Liver (tissue), 9 donors: Measurements from ENCODE around the gene ANGEL2. TPM values are rescaled to one million over a fixed set of nuclear protein-coding genes. Genes with fewer than 3 reads are reported as not detected.

Experiments used
- DNase-seq: peaks from one replicate; pipeline ENCODE4 v3.0.0-alpha.2; 2017; ENCODE audit warnings: low spot score
- H3K27ac ChIP-seq, 2 donors: one replicate each; pipeline ENCODE4 v1.7.0; 2013; ENCODE audit warnings: inconsistent platforms in 2 of 2, low read length in 2 of 2, control low read depth in 1 of 2, low read depth in 1 of 2, mild to moderate bottlenecking in 1 of 2
- H3K27me3 ChIP-seq, 4 donors: one replicate each; pipeline versions ENCODE4 v1.6.1 to v1.7.0; 2013; ENCODE audit warnings: low read length in 3 of 4, inconsistent platforms in 1 of 4, mild to moderate bottlenecking in 1 of 4, moderate library complexity in 1 of 4; ENCODE audit not compliant: control insufficient read depth in 4 of 4, insufficient read depth in 4 of 4
- H3K36me3 ChIP-seq, 4 donors: one replicate each; pipeline versions ENCODE4 v1.6.1 to v1.7.0; 2013; ENCODE audit warnings: low read length in 3 of 4, mild to moderate bottlenecking in 3 of 4, low read depth in 1 of 4, moderate library complexity in 1 of 4; ENCODE audit not compliant: control insufficient read depth in 4 of 4, insufficient read depth in 3 of 4
- H3K4me1 ChIP-seq, 4 donors: one replicate each; pipeline versions ENCODE4 v1.6.1 to v1.7.0; 2013; ENCODE audit warnings: low read length in 3 of 4, mild to moderate bottlenecking in 3 of 4, moderate library complexity in 1 of 4; ENCODE audit not compliant: control insufficient read depth in 4 of 4, insufficient read depth in 4 of 4
- H3K4me3 ChIP-seq, 3 donors: one replicate each; pipeline versions ENCODE4 v1.6.1 to v1.7.0; 2013; ENCODE audit warnings: low read length in 3 of 3, control low read depth in 1 of 3, low read depth in 1 of 3, mild to moderate bottlenecking in 1 of 3
- H3K9ac ChIP-seq, 2 donors: one replicate each; pipeline ENCODE4 v1.7.0; 2013; ENCODE audit warnings: low read length in 2 of 2, mild to moderate bottlenecking in 2 of 2, moderate library complexity in 2 of 2, control low read depth in 1 of 2, low read depth in 1 of 2
- H3K9me3 ChIP-seq, 4 donors: one replicate each; pipeline versions ENCODE4 v1.6.1 to v1.7.0; 2013; ENCODE audit warnings: low read length in 3 of 4; ENCODE audit not compliant: control insufficient read depth in 4 of 4
- EGR1 ChIP-seq, 2 donors: IDR thresholded peaks; 2 replicates each; pipeline ENCODE4 v1.6.1; 2016 to 2018; ENCODE audit warnings: antibody characterized with exemption in 2 of 2, low read depth in 2 of 2
- FOXA1 ChIP-seq: IDR thresholded peaks from 2 replicates; pipeline ENCODE4 v1.6.1; 2016; ENCODE audit warnings: antibody characterized with exemption
- FOXA2 ChIP-seq: IDR thresholded peaks from 2 replicates; pipeline ENCODE4 v1.6.1; 2016; ENCODE audit warnings: antibody characterized with exemption
- GABPA ChIP-seq, 2 donors: IDR thresholded peaks in 1 of 2; conservative IDR thresholded peaks in 1 of 2; 2 replicates each; pipeline ENCODE4 v1.6.1; 2016; ENCODE audit warnings: antibody characterized with exemption in 2 of 2, mild to moderate bottlenecking in 1 of 2, moderate library complexity in 1 of 2
- HNF4A ChIP-seq, 2 donors: conservative IDR thresholded peaks; 2 replicates each; pipeline ENCODE4 v1.6.1; 2016; ENCODE audit warnings: antibody characterized with exemption in 2 of 2, mild to moderate bottlenecking in 2 of 2
- HNF4G ChIP-seq: IDR thresholded peaks from 2 replicates; pipeline ENCODE4 v1.6.1; 2016; ENCODE audit warnings: antibody characterized with exemption
- JUND ChIP-seq, 2 donors: IDR thresholded peaks; 2 replicates each; pipeline ENCODE4 v1.6.1; 2016; ENCODE audit warnings: antibody characterized with exemption in 2 of 2
- NR2F2 ChIP-seq: IDR thresholded peaks from 2 replicates; pipeline ENCODE4 v1.6.1; 2016; ENCODE audit warnings: antibody characterized with exemption
- RAD21 ChIP-seq, 2 donors: IDR thresholded peaks; 2 replicates each; pipeline ENCODE4 v1.6.1; 2016; ENCODE audit warnings: antibody characterized with exemption in 2 of 2, mild to moderate bottlenecking in 2 of 2
- SP1 ChIP-seq: IDR thresholded peaks from 2 replicates; pipeline ENCODE4 v1.6.1; 2018; ENCODE audit warnings: antibody characterized with exemption, mild to moderate bottlenecking
- YY1 ChIP-seq: IDR thresholded peaks from 2 replicates; pipeline ENCODE4 v1.6.1; 2016; ENCODE audit warnings: antibody characterized with exemption, mild to moderate bottlenecking
- WGBS: extraction: QIAGEN DNeasy Blood & Tissue Kit; methylation state at CpG from one replicate; pipeline ENCODE4 v1.1.7; 2013; 5-methylcytosine and 5-hydroxymethylcytosine counted together
- polyA plus RNA-seq, 2 donors: library from polyadenylated mRNA; stranded (reverse) in 1 of 2; unstranded in 1 of 2; fragments of 200-250 nt in 1 of 2; fragments of >200 nt in 1 of 2; fragmentation: Nextera tagmentation in 1 of 2; extraction: Ambion mirVana in 1 of 2; gene quantifications; one replicate each; pipeline versions ENCODE4 v1.2.1 to v1.2.3, GENCODE V29; 2013 to 2015
- total RNA-seq, 2 donors: library from RNA; depleted of rRNA; stranded (reverse); fragments of >200 nt; gene quantifications; one replicate each; pipeline ENCODE4 v1.2.3, GENCODE V29; 2014
- TF ChIP-seq, protein P1 (sequence below): fragments of 150-350 bp; IDR thresholded peaks from 2 replicates; pipeline ENCODE4 v1.5.1; 2017; ENCODE audit warnings: improper control_type of control experiment, low read depth, low read length; ENCODE audit not compliant: missing input control
- TF ChIP-seq, protein P2 (sequence below): IDR thresholded peaks from 2 replicates; pipeline ENCODE4 v1.6.1; 2016; ENCODE audit warnings: antibody characterized with exemption, mild to moderate bottlenecking
- TF ChIP-seq, protein P3 (sequence below): IDR thresholded peaks from 2 replicates; pipeline ENCODE4 v1.6.1; 2016; ENCODE audit warnings: antibody characterized with exemption
- TF ChIP-seq, protein P4 (sequence below): IDR thresholded peaks from 2 replicates; pipeline ENCODE4 v1.6.1; 2016; ENCODE audit warnings: antibody characterized with exemption
- donor health status: healthy.
- donor health status: healthy.
- donor health status: healthy.
- donor health status: healthy.
- donor health status: healthy.

Gene ANGEL2
- total and polyA plus RNA-seq, 4 donors, result 8.2 to 31.1 (median 16.4) TPM

DNA sequence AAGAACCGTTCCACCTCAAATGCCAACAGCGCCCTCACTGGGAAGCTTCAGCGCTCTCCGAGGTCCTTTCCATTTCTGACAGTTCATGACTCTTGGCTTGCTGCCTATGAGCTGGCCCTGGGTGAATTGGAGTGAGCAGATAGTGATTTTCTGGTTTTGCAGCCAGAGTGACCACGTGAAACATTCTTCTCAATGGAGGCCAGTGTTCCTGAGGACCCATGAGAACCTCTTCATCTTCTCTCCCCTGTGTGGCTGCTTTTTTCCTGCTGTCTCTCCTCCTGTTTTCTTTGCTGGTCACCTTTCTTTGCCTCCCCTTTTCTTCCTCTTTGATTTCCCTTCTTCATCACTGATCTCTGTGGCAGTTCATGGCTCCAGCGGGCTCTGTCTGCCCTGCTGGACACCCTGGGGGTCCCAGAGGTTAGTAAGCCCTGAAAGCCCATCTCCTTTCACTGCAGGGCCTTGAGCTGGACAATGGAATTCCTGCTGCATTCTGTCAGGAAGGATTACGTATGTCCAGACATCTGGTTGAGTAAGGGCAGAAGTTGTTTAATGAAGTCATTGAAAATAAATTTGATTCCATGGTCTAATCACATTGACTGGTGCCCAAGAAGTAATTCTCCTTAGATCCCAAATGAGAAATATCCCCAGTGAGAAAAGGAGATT is 35.4 kb downstream of the ANGEL2 start (continued):
- TF ChIP-seq, protein P1, sequence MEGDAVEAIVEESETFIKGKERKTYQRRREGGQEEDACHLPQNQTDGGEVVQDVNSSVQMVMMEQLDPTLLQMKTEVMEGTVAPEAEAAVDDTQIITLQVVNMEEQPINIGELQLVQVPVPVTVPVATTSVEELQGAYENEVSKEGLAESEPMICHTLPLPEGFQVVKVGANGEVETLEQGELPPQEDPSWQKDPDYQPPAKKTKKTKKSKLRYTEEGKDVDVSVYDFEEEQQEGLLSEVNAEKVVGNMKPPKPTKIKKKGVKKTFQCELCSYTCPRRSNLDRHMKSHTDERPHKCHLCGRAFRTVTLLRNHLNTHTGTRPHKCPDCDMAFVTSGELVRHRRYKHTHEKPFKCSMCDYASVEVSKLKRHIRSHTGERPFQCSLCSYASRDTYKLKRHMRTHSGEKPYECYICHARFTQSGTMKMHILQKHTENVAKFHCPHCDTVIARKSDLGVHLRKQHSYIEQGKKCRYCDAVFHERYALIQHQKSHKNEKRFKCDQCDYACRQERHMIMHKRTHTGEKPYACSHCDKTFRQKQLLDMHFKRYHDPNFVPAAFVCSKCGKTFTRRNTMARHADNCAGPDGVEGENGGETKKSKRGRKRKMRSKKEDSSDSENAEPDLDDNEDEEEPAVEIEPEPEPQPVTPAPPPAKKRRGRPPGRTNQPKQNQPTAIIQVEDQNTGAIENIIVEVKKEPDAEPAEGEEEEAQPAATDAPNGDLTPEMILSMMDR, result no peak
- no peak for TF ChIP-seq NR2F2
- no peak for TF ChIP-seq JUND (IDR thresholded peaks at IDR 0.05)
- TF ChIP-seq GABPA (IDR thresholded peaks at IDR 0.05 in 1 of 2, conservative IDR thresholded peaks at IDR 0.05 in 1 of 2), result no peak
- no peak for TF ChIP-seq HNF4A (conservative IDR thresholded peaks at IDR 0.05)

DNA sequence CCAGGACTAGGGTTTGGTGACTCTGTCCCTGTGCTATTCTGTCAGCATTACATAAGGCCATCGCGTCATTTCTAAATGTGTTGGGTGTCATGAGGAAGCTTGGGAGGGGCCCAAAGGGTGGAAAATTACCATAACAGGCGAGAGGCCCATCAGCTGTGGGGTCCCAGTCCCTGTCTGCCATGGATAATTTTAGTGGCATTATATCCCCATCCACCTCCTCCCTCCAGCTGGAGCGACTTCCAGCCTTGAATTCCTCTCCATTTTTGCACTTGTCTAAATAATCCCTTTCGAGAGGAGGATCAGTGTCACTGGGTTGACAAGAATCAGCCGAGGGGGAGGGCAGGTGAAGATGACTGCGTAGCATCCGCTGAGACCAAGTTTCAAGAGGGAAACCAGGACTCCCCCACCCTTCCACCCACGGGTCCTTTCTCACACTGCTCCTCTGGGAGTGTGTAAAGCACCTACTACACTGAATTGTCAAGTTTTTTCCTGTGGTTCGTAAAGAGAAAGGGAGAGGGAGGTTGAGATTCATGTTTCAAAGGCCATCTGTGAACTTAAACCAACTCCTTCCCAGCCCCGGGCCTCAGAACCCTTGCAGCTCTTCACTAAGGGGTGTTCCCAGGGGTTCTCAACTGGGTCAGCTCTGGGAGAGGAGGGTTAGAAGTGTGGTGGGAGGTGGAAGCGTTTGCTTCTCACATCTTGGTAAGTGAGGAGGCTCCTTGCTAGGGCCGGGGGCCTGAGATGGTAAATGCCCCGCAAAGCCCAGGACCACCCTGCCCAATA is 36.1 kb downstream of the ANGEL2 start:
- H3K27ac ChIP-seq, result no peak overlapping the region
- H3K9me3 ChIP-seq, result no peaks in the 10 kb centered on the region
- WGBS, result 89% methylated on average over 14 of the region's 14 CpGs
- no peaks in the 10 kb centered on the region for H3K36me3 ChIP-seq
- no peak overlapping the region for H3K4me3 ChIP-seq
- H3K27me3 ChIP-seq, result no peaks in the 10 kb centered on the region
- no peaks in the 10 kb centered on the region for H3K4me1 ChIP-seq
- H3K9ac ChIP-seq, result no peak overlapping the region
- DNase-seq, result peak; percentile 5
- no peak for TF ChIP-seq YY1
- TF ChIP-seq, protein P2, sequence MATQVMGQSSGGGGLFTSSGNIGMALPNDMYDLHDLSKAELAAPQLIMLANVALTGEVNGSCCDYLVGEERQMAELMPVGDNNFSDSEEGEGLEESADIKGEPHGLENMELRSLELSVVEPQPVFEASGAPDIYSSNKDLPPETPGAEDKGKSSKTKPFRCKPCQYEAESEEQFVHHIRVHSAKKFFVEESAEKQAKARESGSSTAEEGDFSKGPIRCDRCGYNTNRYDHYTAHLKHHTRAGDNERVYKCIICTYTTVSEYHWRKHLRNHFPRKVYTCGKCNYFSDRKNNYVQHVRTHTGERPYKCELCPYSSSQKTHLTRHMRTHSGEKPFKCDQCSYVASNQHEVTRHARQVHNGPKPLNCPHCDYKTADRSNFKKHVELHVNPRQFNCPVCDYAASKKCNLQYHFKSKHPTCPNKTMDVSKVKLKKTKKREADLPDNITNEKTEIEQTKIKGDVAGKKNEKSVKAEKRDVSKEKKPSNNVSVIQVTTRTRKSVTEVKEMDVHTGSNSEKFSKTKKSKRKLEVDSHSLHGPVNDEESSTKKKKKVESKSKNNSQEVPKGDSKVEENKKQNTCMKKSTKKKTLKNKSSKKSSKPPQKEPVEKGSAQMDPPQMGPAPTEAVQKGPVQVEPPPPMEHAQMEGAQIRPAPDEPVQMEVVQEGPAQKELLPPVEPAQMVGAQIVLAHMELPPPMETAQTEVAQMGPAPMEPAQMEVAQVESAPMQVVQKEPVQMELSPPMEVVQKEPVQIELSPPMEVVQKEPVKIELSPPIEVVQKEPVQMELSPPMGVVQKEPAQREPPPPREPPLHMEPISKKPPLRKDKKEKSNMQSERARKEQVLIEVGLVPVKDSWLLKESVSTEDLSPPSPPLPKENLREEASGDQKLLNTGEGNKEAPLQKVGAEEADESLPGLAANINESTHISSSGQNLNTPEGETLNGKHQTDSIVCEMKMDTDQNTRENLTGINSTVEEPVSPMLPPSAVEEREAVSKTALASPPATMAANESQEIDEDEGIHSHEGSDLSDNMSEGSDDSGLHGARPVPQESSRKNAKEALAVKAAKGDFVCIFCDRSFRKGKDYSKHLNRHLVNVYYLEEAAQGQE, result no peak
- TF ChIP-seq HNF4G, result no peak
- no peak for TF ChIP-seq SP1

DNA sequence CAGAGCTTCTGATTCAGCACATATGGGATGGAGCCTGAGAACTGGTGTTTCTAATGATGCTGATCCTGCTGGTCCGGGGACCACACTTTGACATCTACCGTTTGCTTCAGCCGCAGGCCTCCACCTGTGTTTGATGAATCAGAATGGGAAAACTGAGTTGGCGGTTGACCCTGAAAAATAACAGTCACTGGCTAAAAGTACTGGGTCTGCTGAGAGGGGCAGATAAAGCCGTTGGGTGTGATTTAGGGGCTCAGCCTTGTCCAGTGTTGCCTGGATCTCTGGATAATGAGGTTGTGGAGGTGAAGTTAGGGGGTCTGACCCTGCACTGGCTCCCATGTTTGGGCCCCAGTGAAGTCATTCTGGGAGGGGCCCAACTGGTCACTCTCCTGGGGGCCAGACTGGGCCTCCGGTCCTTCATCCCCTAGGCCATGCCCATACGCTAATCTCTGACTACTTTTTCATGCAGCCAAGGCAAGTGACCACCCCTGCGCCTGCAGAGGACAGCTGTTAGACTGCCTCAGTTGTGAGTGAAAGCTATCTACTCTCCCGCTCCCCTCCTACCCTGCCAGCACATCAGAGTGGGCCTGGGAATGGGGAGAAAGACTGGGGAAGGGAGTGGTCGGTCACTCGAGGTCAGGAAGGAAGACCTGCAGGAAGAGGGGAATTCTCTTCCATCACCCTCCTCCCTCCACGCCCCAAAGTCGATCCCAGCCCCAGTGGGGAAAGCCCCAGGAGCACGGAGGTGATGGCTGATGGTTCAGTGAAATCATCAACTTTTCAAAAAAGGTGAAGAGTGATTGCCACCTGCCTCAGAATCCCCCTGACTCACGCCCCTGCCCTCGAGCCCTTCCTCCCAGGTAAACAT is 37.7 kb downstream of the ANGEL2 start:
- no peak overlapping the region for H3K27ac ChIP-seq
- no peak overlapping the region for H3K9ac ChIP-seq
- no peak overlapping the region for H3K4me3 ChIP-seq
- WGBS, result 88% methylated on average over 16 of the region's 16 CpGs
- no peaks in the 10 kb centered on the region for H3K9me3 ChIP-seq
- H3K27me3 ChIP-seq, result no peaks in the 10 kb centered on the region
- no peaks in the 10 kb centered on the region for H3K4me1 ChIP-seq
- H3K36me3 ChIP-seq, result no peaks in the 10 kb centered on the region
- peak; percentile 14 for DNase-seq
- TF ChIP-seq, protein P2, result no peak
- TF ChIP-seq, protein P3, sequence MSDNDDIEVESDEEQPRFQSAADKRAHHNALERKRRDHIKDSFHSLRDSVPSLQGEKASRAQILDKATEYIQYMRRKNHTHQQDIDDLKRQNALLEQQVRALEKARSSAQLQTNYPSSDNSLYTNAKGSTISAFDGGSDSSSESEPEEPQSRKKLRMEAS, result no peak
- TF ChIP-seq, protein P4, sequence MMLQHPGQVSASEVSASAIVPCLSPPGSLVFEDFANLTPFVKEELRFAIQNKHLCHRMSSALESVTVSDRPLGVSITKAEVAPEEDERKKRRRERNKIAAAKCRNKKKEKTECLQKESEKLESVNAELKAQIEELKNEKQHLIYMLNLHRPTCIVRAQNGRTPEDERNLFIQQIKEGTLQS, result no peak
- no peak for TF ChIP-seq RAD21 (IDR thresholded peaks at IDR 0.05)
- no peak for TF ChIP-seq FOXA2
- TF ChIP-seq NR2F2, result no peak
- no peak for TF ChIP-seq EGR1 (IDR thresholded peaks at IDR 0.05; ENCODE audit: low read depth in 2 of 2)
- no peak for TF ChIP-seq HNF4A (conservative IDR thresholded peaks at IDR 0.05)
- TF ChIP-seq SP1, result no peak
- no peak for TF ChIP-seq FOXA1
